Pericardium fibroblast (primary cell): ENCODE results near the gene NELFCD. TPM values are rescaled to one million over a fixed set of nuclear protein-coding genes. Genes with fewer than 3 reads are reported as not detected.

ENCODE experiments used
- total RNA-seq: library from RNA; depleted of rRNA; stranded (reverse); fragments of >200 nt; gene quantifications from 2 replicates; pipeline ENCODE4 v1.2.3, GENCODE V29; 2015

The NELFCD gene
- total RNA-seq = 37.8 and 46.6 TPM in 2 replicates

GRCh38 chr20:58980711-58981627 is at the start of gene NELFCD:
Gene NELFCD, plus strand, starts transcription at chr20:58981256. Its CDS starts 54 bp downstream, at chr20:58981310.

GRCh38 chr20:59006864-59007664 is 26.0 kb downstream of the NELFCD start, which contains the start of gene CTSZ:
Gene CTSZ, minus strand, starts transcription at chr20:59007254. Its CDS starts 126 bp downstream, at chr20:59007128.

GRCh38 chr20:59019217-59019616 is 38.2 kb downstream of the NELFCD start, which contains the start of gene TUBB1:
Gene TUBB1, plus strand, starts transcription at chr20:59019429. Its CDS starts 94 bp downstream, at chr20:59019523.

GRCh38 chr20:59032023-59032712 is 51.1 kb downstream of the NELFCD start, which contains the start of gene ATP5F1E:
Gene ATP5F1E, minus strand, starts transcription at chr20:59032335. Its CDS starts 84 bp downstream, at chr20:59032251.

GRCh38 chr20:59042151-59042795 is 61.2 kb downstream of the NELFCD start, which contains the start of gene PRELID3B:
Gene PRELID3B, minus strand, starts transcription at chr20:59042786. Its CDS starts 56 bp downstream, at chr20:59042730.

Other genes with a start within 250 kb of the NELFCD start
- gene GNAS-AS1, start 130.4 kb upstream of the NELFCD start, total RNA-seq = 0.47 TPM in 1 of 2 replicates, not detected in the other
- 607 and 657 TPM in 2 replicates for gene GNAS, start 128.5 kb upstream of the NELFCD start, total RNA-seq
- 69.8 and 76.3 TPM in 2 replicates for gene CTSZ, start 26.0 kb downstream of the NELFCD start, total RNA-seq
- gene TUBB1, start 38.2 kb downstream of the NELFCD start, total RNA-seq = not detected in 2 replicates
- 31.3 and 48.8 TPM in 2 replicates for gene ATP5F1E, start 51.1 kb downstream of the NELFCD start, total RNA-seq
- 29.3 and 53.5 TPM in 2 replicates for gene PRELID3B, start 61.5 kb downstream of the NELFCD start, total RNA-seq
- gene ZNF831, start 182.6 kb downstream of the NELFCD start, total RNA-seq = not detected in 2 replicates